OCI-LY1 (cell line): ENCODE results near the gene CARD14.

Source experiments
- H2AFZ ChIP-seq: fragments of 200-600 bp; sonication (generic), shearing (Covaris generic); 2 replicates; pipeline ENCODE4 v1.6.0; 2014; ENCODE audit warnings: antibody characterized with exemption, mild to moderate bottlenecking, low read length
- H3F3A ChIP-seq: fragments of 200-600 bp; sonication (generic), shearing (Covaris generic); 2 replicates; pipeline ENCODE4 v1.6.0; 2014; ENCODE audit warnings: mild to moderate bottlenecking, antibody characterized with exemption, low read length, moderate library complexity; ENCODE audit not compliant: insufficient read depth
- H3K27ac ChIP-seq: fragments of 200-600 bp; sonication (generic); 2 replicates; pipeline ENCODE4 v1.5.1; 2014; ENCODE audit warnings: low read length, mixed run types, mild to moderate bottlenecking, low read depth; ENCODE audit not compliant: poor library complexity, severe bottlenecking
- H3K27me3 ChIP-seq: fragments of 200-600 bp; sonication (generic); 2 replicates; pipeline ENCODE4 v1.6.0; 2014; ENCODE audit warnings: antibody characterized with exemption, mild to moderate bottlenecking, low read length, moderate library complexity; ENCODE audit not compliant: insufficient read depth
- H3K36me3 ChIP-seq: fragments of 200-600 bp; sonication (generic); 2 replicates; pipeline ENCODE4 v1.6.1; 2014; ENCODE audit warnings: mild to moderate bottlenecking, antibody characterized with exemption, low read length, moderate library complexity, mixed read lengths; ENCODE audit not compliant: insufficient read depth
- H3K4me1 ChIP-seq: fragments of 200-600 bp; sonication (generic); 2 replicates; pipeline ENCODE4 v1.5.1; 2014; ENCODE audit warnings: mild to moderate bottlenecking, low read length, moderate library complexity; ENCODE audit not compliant: insufficient read depth, severe bottlenecking
- H3K4me2 ChIP-seq: fragments of 200-600 bp; sonication (generic), shearing (Covaris generic); 2 replicates; pipeline ENCODE4 v1.6.1; 2014; ENCODE audit warnings: low read length
- H3K4me3 ChIP-seq: fragments of 200-600 bp; sonication (generic); 2 replicates; pipeline ENCODE4 v1.5.1; 2014; ENCODE audit warnings: low read length, low read depth, mild to moderate bottlenecking, mixed read lengths; ENCODE audit not compliant: poor library complexity, severe bottlenecking
- H3K79me2 ChIP-seq: fragments of 200-600 bp; shearing (Covaris generic); 2 replicates; pipeline ENCODE4 v1.6.1; 2016; ENCODE audit warnings: mixed run types, low read length, mixed read lengths; ENCODE audit not compliant: insufficient read depth
- H3K9ac ChIP-seq: fragments of 200-600 bp; sonication (generic), shearing (Covaris generic); 2 replicates; pipeline ENCODE4 v1.6.1; 2014; ENCODE audit warnings: mild to moderate bottlenecking, low read length, mixed read lengths
- H3K9me2 ChIP-seq: fragments of 200-600 bp; sonication (generic), shearing (Covaris generic); 2 replicates; pipeline ENCODE4 v1.6.1; 2014; ENCODE audit warnings: low read depth, mild to moderate bottlenecking, low read length, mixed read lengths
- H3K9me3 ChIP-seq: fragments of 200-600 bp; shearing (Covaris generic); 2 replicates; pipeline ENCODE4 v1.6.1; 2014; ENCODE audit warnings: low read length, mixed read lengths
- H4K20me1 ChIP-seq: fragments of 200-600 bp; sonication (generic), shearing (Covaris generic); 2 replicates; pipeline ENCODE4 v1.6.0; 2016; ENCODE audit warnings: mild to moderate bottlenecking, low read length; ENCODE audit not compliant: insufficient read depth
- CTCF ChIP-seq: fragments of 200-600 bp; sonication (generic), shearing (Covaris generic); IDR thresholded peaks from 2 replicates; pipeline ENCODE4 v1.5.1; 2017; ENCODE audit warnings: mild to moderate bottlenecking, antibody characterized with exemption, low read length, moderate library complexity, mixed read lengths
- EZH2 ChIP-seq: fragments of 200-600 bp; sonication (generic), shearing (Covaris generic); IDR thresholded peaks from 2 replicates; pipeline ENCODE4 v1.8.0; 2017; ENCODE audit warnings: borderline replicate concordance, mixed run types, mild to moderate bottlenecking, antibody characterized with exemption, low read length, moderate library complexity, mixed read lengths

CARD14 gene

GRCh38 chr17:80187515-80187941 is 17.7 kb downstream of the CARD14 start:
- no peaks in the 10 kb centered on the region for H3K4me1 ChIP-seq
- H2AFZ ChIP-seq, result no peak overlapping the region
- no peak for TF ChIP-seq EZH2
- no peak for TF ChIP-seq CTCF
- no peaks in the 10 kb centered on the region for H3K9me3 ChIP-seq
- H4K20me1 ChIP-seq, result no peaks in the 10 kb centered on the region
- no peak overlapping the region for H3K4me2 ChIP-seq
- H3K27ac ChIP-seq, result no peak overlapping the region
- no peaks in the 10 kb centered on the region for H3K79me2 ChIP-seq
- H3K4me3 ChIP-seq, result no peak overlapping the region
- no peaks in the 10 kb centered on the region for H3K9me2 ChIP-seq
- no peaks in the 10 kb centered on the region for H3K36me3 ChIP-seq
- peaks cover 7% of the 10 kb centered on the region for H3K27me3 ChIP-seq
- H3K9ac ChIP-seq, result no peak overlapping the region
- no peaks in the 10 kb centered on the region for H3F3A ChIP-seq

- no peak overlapping the region for H3K9ac ChIP-seq
- no peak overlapping the region for H3K27ac ChIP-seq
These were observed 19.8 kb downstream of the CARD14 start for GRCh38 chr17:80189611-80190010.

GRCh38 chr17:80190716-80191115 is 20.9 kb downstream of the CARD14 start:
- no peak overlapping the region for H3K4me2 ChIP-seq
- no peaks in the 10 kb centered on the region for H3K36me3 ChIP-seq
- H3K9me2 ChIP-seq, result no peaks in the 10 kb centered on the region
- H3K79me2 ChIP-seq, result no peaks in the 10 kb centered on the region
- H3K27me3 ChIP-seq, result peaks cover 18% of the 10 kb centered on the region; the same call in 1 of the 2 replicates
- H3K9me3 ChIP-seq, result no peaks in the 10 kb centered on the region
- H3K4me3 ChIP-seq, result no peak overlapping the region
- no peaks in the 10 kb centered on the region for H4K20me1 ChIP-seq
- no peaks in the 10 kb centered on the region for H3F3A ChIP-seq
- TF ChIP-seq CTCF (no peak), EZH2 (no peak)
- H3K9ac ChIP-seq, result no peak overlapping the region
- H2AFZ ChIP-seq, result no peak overlapping the region
- H3K4me1 ChIP-seq, result no peaks in the 10 kb centered on the region
- no peak overlapping the region for H3K27ac ChIP-seq

More at GRCh38 chr17:80189611-80190010, 19.8 kb downstream of the CARD14 start:
- no peaks in the 10 kb centered on the region for H3K9me3 ChIP-seq
- no peaks in the 10 kb centered on the region for H3K79me2 ChIP-seq
- no peaks in the 10 kb centered on the region for H3K9me2 ChIP-seq
- H3K36me3 ChIP-seq, result no peaks in the 10 kb centered on the region
- H2AFZ ChIP-seq, result no peak overlapping the region
- H3K4me2 ChIP-seq, result no peak overlapping the region
- H3K4me3 ChIP-seq, result no peak overlapping the region
- no peaks in the 10 kb centered on the region for H3F3A ChIP-seq
- peaks cover 7% of the 10 kb centered on the region; the same call in 1 of the 2 replicates for H3K27me3 ChIP-seq
- H4K20me1 ChIP-seq, result no peaks in the 10 kb centered on the region
- TF ChIP-seq EZH2 (no peak), CTCF (no peak)
- H3K4me1 ChIP-seq, result no peaks in the 10 kb centered on the region
